Motor neuron (in vitro differentiated cells): Measurements from ENCODE around the gene NOX4. TPM values are rescaled to one million over a fixed set of nuclear protein-coding genes. Genes with fewer than 3 reads are reported as not detected.
A peak's percentile ranks its signal among the peaks of the same experiment; 100 is the strongest.
"Not testable (repeated sequence)": the region's sequence is repeated elsewhere in the genome, so short reads cannot be mapped to it uniquely, and the experiment has no call there.

Experiments used
- ATAC-seq, 8 experiments: fragments of 200-7000 bp; cut with Tn5 transposase; replicated peaks in 6 of 8; 2 replicates each; pipeline ENCODE4 v1.8.0; 2021; ENCODE audit warnings: mild to moderate bottlenecking in 8 of 8, moderate library complexity in 8 of 8
- H3K27ac ChIP-seq, 2 donors: fragments of 250-450 bp; sonication (Bioruptor Pico); 2 replicates each; pipeline ENCODE4 v1.9.0; 2021; ENCODE audit warnings: antibody characterized with exemption in 2 of 2, mild to moderate bottlenecking in 2 of 2, moderate library complexity in 1 of 2
- H3K4me1 ChIP-seq, 2 donors: fragments of 250-450 bp; sonication (Bioruptor Pico); replicated peaks in 1 of 2; 2 replicates each; pipeline ENCODE4 v1.6.1; 2021; ENCODE audit warnings: antibody characterized with exemption in 2 of 2, mild to moderate bottlenecking in 2 of 2, moderate library complexity in 1 of 2
- H3K4me3 ChIP-seq, 5 donors: fragments of 250-450 bp; sonication (Bioruptor Pico); 2 replicates each; pipeline ENCODE4 v1.9.0; 2021; ENCODE audit warnings: antibody characterized with exemption in 5 of 5, mild to moderate bottlenecking in 5 of 5, moderate library complexity in 4 of 5
- WGBS, 10 experiments: fragments of 450-650 bp; shearing (Covaris generic); methylation state at CpG; one replicate each; pipeline ENCODE4 v1.0.0; 2022; 5-methylcytosine and 5-hydroxymethylcytosine counted together
- in situ Hi-C, 9 experiments: fragments of 400-800 bp; cut with MboI; loops; one replicate each; pipeline ENCODE4 v1.15.0; 2021; ENCODE audit warnings: low sequenced_read_pairs in 9 of 9, low pct_unique_long_range_greater_than_20kb in 2 of 9; ENCODE audit not compliant: unreplicated experiment in 9 of 9
- total RNA-seq, 8 experiments: library from RNA; unstranded; fragments of 300-600 nt; gene quantifications; 2 replicates each; pipeline versions ENCODE4 v1.2.3 to v1.2.4, GENCODE V29; 2022

NOX4 gene
- total RNA-seq, 8 experiments from 2014 or later: 0.36 to 3.1 (median 1.2) TPM

- peak in 2 of 8 experiments; percentile 63 to 75 for ATAC-seq
- in situ Hi-C loops: no loop called here
- H3K4me3 ChIP-seq: no peak overlapping the region
- peaks cover 0 to 4% of the 10 kb centered on the region in 2 donors for H3K4me1 ChIP-seq
- 88 to 100% (median 100%) methylated on average over 1 of the region's 1 CpG; no CpG with 5 or more reads in 1 of the 10 experiments for WGBS, 10 experiments
- no peak overlapping the region for H3K27ac ChIP-seq
Observed at GRCh38 chr11:89355646-89356045, 135.5 kb downstream of the NOX4 start.

- in situ Hi-C loops, ATAC-seq, H3K4me1 ChIP-seq, H3K4me3 ChIP-seq, H3K27ac ChIP-seq: not testable (repeated sequence)
- 39 to 92% (median 68%) methylated on average over 1 to 2 of the region's 2 CpGs; no CpG with 5 or more reads in 4 of the 10 experiments for WGBS, 10 experiments
Observed at GRCh38 chr11:89354513-89354912, 136.7 kb downstream of the NOX4 start.

DNA sequence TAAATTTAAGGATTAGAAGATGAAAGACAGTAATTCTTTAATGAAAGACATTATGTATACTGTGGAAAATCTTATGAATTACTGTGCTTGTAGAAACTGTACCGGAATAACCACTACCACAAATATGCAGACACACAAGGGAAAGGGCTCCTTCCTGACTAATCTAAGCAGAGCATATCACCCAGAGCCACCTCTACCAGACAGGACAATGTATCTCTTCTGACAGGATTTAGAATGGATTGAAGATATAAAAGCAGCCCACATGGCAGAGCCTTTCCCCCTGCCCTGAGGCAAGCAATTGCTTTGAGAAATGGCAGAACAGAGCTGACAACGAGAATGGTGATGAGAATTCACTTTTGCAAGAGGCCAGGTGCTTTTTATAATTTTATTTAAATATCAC, 144.1 kb downstream of the NOX4 start:
- in situ Hi-C loops: loop anchor here in 1 of 9 experiments (25.0 kb wide), 1 partner anchor 265 kb away; no protein-coding TSS in a partner anchor
- peaks cover 0 to 14% of the 10 kb centered on the region in 2 donors for H3K4me1 ChIP-seq
- ATAC-seq: peak in 5 of 8 experiments; percentile 48 to 81 (median 50)
- 50 to 100% (median 71%) methylated on average over 1 to 2 of the region's 2 CpGs; no CpG with 5 or more reads in 4 of the 10 experiments for WGBS, 10 experiments
- H3K4me3 ChIP-seq: no peak overlapping the region
- H3K27ac ChIP-seq: peak overlapping the region in 1 of 2 donors; percentile 32

DNA sequence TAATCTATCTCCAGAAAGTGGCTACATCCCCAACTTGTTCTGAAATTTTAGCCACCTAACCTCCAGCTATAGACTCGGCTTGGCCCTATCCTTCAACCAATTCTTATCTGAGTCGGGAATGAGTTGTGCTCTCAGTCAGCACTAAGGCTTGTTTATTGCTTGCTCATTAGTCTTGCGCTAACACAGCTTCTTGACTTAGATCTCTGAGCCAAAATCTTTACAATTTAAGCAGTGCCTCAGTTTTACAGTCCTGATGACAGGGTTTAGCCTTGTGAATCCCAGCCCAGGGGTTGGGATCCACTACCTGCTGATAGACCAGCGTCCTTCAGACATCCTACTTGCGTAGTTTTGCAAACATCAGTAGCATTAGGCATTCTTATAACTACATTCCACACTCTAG, 144.6 kb downstream of the NOX4 start:
- in situ Hi-C loops: loop anchor here in 1 of 9 experiments (25.0 kb wide), 1 partner anchor 266 kb away; no protein-coding TSS in a partner anchor
- Histone ChIP-seq H3K4me1 (peaks cover 0 to 14% of the 10 kb centered on the region in 2 donors), H3K4me3 (no peak overlapping the region), H3K27ac (no peak overlapping the region)
- ATAC-seq: no peak
- WGBS, 10 experiments: 17 to 100% (median 94%) methylated on average over 1 to 5 of the region's 5 CpGs; no CpG with 5 or more reads in 2 of the 10 experiments

GRCh38 chr11:89342880-89343572, 148.1 kb downstream of the NOX4 start:
- peaks cover 0 to 14% of the 10 kb centered on the region in 2 donors for H3K4me1 ChIP-seq
- peak in 2 of 8 experiments; percentile 41 to 78 for ATAC-seq
- WGBS, 10 experiments: 8 to 100% (median 54%) methylated on average over 1 to 3 of the region's 3 CpGs; no CpG with 5 or more reads in 1 of the 10 experiments
- H3K4me3 ChIP-seq, H3K27ac ChIP-seq: not testable (repeated sequence)
- in situ Hi-C loops: loop anchor here in 1 of 9 experiments (25.0 kb wide), 1 partner anchor 269 kb away; no protein-coding TSS in a partner anchor

DNA sequence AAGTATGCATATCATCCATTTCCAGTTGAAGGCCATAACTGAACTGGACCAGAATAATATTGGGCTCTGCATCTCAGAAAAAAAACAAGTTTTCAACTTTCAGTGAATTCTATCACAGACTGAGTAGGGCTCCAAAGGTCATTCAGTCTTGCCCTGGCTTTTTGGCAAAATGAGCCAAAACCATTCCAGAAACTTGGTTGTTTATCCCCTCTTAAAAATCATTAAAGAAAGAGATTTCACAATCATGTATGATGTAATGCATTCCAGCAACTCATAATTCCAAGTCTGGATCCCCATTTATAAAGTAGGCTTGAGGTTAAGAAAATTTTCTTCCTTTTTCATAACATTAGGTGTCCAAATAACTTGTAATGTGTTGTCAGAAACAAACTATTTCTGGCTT, 150.7 kb downstream of the NOX4 start:
- not testable (repeated sequence) for H3K4me1 ChIP-seq, H3K4me3 ChIP-seq, H3K27ac ChIP-seq
- in situ Hi-C loops: loop anchor here in 1 of 9 experiments (25.0 kb wide), 1 partner anchor 272 kb away; no protein-coding TSS in a partner anchor
- peak in 1 of 8 experiments; percentile 18 for ATAC-seq

GRCh38 chr11:89338073-89338472, 153.1 kb downstream of the NOX4 start:
- WGBS, 10 experiments: 4 to 100% (median 78%) methylated on average over 1 to 2 of the region's 2 CpGs; no CpG with 5 or more reads in 1 of the 10 experiments
- in situ Hi-C loops: loop anchor here in 1 of 9 experiments (25.0 kb wide), 1 partner anchor 274 kb away; no protein-coding TSS in a partner anchor
- ATAC-seq, H3K27ac ChIP-seq, H3K4me3 ChIP-seq, H3K4me1 ChIP-seq: not testable (repeated sequence)

DNA sequence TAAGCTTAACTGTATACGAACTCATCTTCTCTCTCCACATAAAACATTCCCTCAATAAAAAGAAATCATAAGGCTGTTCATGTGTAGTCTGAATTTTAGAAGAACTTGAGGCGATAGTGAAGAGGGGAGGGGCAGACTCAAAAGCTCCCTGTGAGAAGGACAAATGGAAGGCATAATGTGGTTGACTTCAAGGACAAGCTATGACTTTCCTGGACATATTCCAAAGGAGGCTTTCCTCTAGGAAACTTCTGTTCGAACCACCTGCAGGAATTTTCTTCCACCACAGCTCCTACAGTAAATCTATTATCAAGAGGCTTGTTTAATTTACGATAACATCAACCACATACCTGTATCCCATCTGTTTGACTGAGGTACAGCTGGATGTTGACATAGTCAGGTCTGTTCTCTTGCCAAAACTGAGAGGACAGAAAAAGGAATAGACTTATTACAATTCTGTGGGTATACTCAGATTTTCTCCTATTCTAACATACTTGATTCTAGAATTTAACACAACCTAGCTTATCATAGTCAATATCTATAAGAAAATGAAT, 154.0 kb downstream of the NOX4 start:
- not testable (repeated sequence) for H3K4me1 ChIP-seq, ATAC-seq, H3K4me3 ChIP-seq, H3K27ac ChIP-seq
- in situ Hi-C loops: loop anchor here in 1 of 9 experiments (25.0 kb wide), 1 partner anchor 275 kb away; no protein-coding TSS in a partner anchor
- WGBS, 10 experiments: 78 to 100% (median 100%) methylated on average over 1 to 4 of the region's 4 CpGs; no CpG with 5 or more reads in 1 of the 10 experiments

GRCh38 chr11:89333704-89334103, 157.5 kb downstream of the NOX4 start:
- H3K4me1 ChIP-seq, H3K4me3 ChIP-seq, H3K27ac ChIP-seq: not testable (repeated sequence)
- in situ Hi-C loops: loop anchor here in 1 of 9 experiments (25.0 kb wide), 1 partner anchor 279 kb away; no protein-coding TSS in a partner anchor
- WGBS, 10 experiments: 0 to 100% (median 80%) methylated on average over 1 of the region's 1 CpG; no CpG with 5 or more reads in 3 of the 10 experiments
- ATAC-seq: peak in 2 of 8 experiments; percentile 38 to 40

DNA sequence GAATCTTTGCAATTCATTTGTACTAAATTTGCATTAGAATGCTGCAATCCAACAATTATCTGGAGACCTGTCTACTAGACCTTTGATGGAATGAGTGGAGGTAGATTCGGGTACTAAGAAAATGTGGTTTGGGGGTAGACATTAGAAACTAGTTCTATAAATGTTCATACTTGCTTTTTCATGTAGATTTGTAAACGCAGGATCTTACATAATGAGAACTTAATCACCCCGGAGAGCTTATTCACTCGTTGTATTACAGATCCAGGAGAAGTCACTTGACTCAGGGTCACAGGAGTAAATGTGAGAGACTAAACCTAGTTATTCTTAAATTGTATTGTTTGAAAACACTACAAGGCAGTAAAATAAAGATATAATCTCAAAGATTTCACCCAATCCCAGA, 159.2 kb downstream of the NOX4 start:
- not testable (repeated sequence) for H3K27ac ChIP-seq, H3K4me1 ChIP-seq, H3K4me3 ChIP-seq
- 5 to 100% (median 34%) methylated on average over 1 to 4 of the region's 4 CpGs for WGBS, 10 experiments
- in situ Hi-C loops: loop anchor here in 1 of 9 experiments (25.0 kb wide), 1 partner anchor 280 kb away; no protein-coding TSS in a partner anchor
- ATAC-seq: peak in 2 of 8 experiments; percentile 41 to 51

GRCh38 chr11:89327885-89328284, 163.3 kb downstream of the NOX4 start:
- no peaks in the 10 kb centered on the region for H3K4me1 ChIP-seq
- H3K4me3 ChIP-seq: no peak overlapping the region
- H3K27ac ChIP-seq: no peak overlapping the region
- in situ Hi-C loops: loop anchor here in 1 of 9 experiments (25.0 kb wide), 1 partner anchor 284 kb away; no protein-coding TSS in a partner anchor
- peak in 1 of 8 experiments; percentile 17 for ATAC-seq
- 49 to 95% (median 81%) methylated on average over 1 to 5 of the region's 5 CpGs; no CpG with 5 or more reads in 1 of the 10 experiments for WGBS, 10 experiments

DNA sequence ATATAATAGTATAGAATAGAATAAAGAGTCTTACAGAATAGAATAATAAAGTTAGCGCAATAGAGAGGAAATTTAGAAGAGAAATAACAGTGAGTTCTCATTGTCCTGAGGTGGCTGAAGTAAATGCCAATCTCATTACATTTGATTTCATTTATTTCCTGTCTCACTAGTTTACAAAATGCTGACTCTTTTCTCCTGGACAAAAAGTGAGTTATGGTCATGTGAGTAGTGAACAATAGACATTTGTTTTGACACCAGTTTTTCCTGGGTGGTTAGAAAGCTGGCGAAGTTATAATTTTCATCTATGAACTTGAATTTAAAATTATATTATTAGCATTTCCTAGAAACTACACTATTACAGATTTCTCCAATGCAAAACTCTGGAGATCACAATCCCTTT, 169.8 kb downstream of the NOX4 start:
- no peak overlapping the region for H3K27ac ChIP-seq
- H3K4me1 ChIP-seq: peaks cover 2 to 20% of the 10 kb centered on the region in 2 donors
- 40 to 100% (median 94%) methylated on average over 1 to 2 of the region's 2 CpGs for WGBS, 10 experiments
- H3K4me3 ChIP-seq: no peak overlapping the region
- in situ Hi-C loops: no loop called here
- no peak for ATAC-seq

DNA sequence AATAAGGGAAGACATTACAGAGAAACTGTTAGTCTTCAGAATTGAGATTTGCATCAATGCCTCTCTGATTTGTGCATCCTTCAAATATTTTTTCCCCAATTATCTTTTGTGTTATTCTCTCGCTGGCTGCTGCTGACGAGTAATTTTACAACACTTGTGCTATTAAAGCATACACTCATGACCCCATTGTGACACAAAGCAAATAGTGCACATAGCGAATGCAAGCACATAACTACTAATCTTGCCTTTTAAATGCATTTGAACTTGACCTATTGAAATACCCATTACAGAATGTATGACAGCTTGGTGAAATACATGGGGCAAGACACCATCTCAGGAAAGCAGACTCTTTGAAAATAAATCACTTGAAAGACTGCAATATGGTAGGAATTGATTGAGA, 180.6 kb downstream of the NOX4 start:
- peaks cover 0 to 18% of the 10 kb centered on the region in 2 donors for H3K4me1 ChIP-seq
- 0 to 80% (median 12%) methylated on average over 1 to 3 of the region's 3 CpGs; no CpG with 5 or more reads in 3 of the 10 experiments for WGBS, 10 experiments
- H3K4me3 ChIP-seq, in situ Hi-C loops, H3K27ac ChIP-seq: not testable (repeated sequence)
- ATAC-seq: peak in 5 of 8 experiments; percentile 85 to 99 (median 96)
